ENCODE data around the gene USP27X.

USP27X gene
- 4.5 to 6.4 reads per million in 2 donors for total RNA-seq

DNA sequence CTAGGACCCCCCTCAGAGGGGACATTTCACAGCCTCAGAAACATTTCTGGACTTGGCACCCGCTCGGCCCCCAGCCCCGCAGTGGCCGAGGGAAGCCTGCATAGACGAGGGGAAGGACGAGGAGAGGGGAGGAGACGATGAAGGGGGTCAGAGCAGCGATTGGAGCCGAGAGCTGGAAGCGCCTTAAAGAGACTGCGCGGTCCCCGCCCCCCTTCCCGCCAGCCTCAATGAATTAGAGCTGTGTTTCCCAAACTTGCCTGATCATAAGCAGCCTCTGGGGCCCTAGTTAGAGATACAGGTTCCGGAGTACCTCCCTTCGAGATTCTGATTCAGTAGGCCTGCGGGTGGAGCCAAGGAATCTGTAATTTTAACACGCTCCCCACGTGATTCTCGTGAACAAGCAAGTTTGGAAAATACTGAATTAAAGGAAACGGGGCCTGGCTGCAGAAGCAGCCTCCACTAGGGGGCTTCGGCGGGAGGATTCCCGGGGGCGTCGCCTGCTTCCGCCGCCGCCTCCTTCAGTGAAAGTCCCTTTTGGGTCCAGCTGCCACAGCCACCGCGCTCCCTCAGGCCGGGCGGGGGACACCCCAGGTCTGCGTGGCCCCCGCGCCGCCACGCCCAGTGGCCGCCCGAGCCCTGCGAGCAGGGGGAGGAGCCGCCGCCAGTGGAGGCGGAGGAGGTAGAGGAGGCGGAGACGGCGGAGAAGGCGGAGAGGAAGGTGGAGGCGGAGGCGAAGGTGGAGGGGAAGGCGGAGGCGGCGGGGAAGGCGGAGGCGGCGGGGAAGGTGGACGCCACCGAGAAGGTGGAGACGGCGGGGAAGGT is at the start of gene USP27X:
TSS of gene USP27X (plus strand) at position 651 of the 822 bp plus-strand sequence. CDS start 824 bp downstream, outside the sequence.
- DNase-seq: peak; percentile 69

DNA sequence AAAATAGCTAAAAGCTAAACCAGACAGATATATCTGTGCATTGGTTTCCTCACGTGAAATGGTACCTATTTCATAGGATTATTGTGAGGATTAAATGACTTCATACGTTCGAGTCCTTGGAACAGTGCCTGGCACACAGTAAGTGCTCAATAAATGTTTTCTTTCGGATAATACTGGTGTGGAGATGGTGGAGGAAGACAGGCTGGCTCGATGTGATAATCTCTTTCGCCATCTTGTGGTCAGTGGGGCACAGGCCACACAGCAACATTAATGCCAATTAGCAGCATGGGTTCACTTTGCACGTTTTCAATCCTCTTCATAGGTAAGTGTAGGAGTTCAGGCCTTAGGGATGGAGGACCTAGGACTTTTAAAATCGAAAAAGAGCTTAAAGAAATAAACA is 40.9 kb upstream of the USP27X start:
- DNase-seq: no peak

DNA sequence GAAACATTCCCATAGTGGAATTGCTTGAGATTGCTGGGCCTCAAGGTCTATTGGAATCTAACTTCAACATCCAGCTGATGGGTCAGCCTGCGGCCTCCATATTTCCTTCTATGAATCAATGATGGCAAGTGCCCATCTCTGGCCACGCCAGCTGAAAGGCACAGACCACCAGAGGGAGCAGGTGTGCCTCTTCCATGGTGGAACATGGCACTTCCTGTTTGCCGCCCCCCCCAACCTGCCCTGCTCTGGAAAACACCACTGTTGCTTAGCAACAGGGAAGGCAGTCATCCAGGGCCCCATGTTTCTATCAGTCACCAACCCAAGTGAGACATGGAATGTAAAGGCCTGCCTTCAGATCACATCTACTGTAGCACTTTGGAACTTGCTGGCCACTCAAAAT is 38.6 kb upstream of the USP27X start:
- no peak for DNase-seq

DNA sequence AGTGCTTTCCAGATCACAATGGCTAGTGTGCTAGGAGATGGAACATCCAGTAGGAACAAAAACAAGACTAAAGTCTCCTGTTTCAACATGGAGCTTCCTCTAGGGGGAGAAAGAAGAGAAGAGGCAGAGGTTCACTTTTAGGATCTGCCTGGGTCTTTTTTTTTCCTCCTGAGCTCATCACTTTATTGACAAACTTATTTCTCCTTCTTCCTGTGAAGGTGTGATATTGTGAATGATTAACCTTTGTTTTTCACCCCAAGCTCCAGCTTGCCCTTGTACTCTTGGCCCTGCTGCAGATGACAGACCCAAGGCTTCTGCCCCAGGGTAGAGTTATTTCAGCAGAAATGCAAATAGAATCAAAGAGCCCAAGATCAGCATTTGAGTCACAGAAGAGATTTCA is 36.7 kb upstream of the USP27X start:
- no peak for DNase-seq

DNA sequence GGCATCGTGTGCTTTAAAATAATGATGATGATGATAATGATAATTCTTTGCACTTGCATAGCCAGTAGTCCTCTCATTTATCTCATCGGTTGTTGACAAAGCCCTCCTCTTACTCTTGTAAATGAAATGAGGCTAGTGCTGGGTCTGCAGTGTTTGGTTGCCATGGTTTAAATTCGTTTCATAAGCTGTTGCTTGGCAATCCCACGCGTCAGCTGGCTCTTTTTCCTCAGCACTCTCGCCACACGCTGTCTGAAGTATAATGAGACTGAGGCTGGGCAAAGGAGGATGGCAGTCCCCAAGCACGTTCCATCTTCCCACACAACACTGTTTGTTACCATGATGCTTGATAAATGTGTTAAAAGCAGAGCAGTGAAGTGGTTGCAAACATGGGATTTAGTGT is 34.7 kb upstream of the USP27X start:
- DNase-seq: no peak

DNA sequence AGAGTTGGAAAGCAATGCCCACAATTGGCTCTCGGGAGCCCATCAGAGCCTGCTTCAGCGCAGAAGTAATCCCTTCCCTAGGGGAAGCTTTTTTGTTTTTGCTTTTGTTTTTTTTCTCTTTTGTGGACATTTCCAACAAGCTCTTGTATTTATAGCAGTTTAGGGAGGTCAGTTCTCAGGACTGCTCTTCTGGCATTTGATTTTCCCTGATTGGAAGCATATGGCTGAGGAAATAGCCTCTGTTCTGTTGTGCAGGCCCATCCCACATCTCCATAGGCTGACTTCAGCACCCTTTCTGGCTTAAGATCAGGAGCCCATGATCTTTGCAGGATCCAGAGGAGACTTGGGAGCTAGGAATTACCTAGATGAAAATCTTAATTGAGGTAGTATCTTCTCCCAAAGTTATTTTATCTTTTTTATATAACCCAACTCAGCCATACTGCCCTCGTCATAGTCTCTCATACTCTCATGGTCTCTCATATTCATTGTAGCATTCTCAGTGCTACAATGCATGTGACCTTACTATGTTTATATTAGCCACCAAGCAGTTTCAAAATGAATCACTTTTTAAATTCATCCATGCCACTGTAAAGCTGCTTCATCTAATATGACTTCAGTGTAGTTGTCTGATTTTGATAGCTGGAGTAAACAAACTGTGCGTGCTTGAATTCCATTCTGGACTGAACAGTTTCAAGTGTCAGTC is 33.4 kb upstream of the USP27X start:
- DNase-seq: no peak

DNA sequence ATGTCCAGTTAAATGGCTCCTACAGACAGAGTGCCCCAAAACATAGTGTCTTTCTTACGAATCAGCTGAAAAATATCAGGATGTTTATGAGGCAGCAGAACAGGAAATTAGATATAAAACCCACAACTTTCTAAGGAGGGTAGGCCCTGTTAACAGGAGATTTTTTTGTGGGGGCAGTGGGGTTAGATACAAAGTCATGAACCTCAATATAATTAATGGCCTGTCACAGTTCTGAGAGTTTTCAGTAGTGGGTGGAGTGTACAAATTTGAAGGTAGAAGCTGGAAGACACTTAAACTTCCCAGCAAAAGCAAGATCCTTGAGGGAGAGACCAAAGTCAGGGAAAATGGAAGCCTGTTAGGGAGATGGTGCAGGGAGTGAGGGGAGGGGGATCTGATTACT is 32.8 kb upstream of the USP27X start:
- no peak for DNase-seq

DNA sequence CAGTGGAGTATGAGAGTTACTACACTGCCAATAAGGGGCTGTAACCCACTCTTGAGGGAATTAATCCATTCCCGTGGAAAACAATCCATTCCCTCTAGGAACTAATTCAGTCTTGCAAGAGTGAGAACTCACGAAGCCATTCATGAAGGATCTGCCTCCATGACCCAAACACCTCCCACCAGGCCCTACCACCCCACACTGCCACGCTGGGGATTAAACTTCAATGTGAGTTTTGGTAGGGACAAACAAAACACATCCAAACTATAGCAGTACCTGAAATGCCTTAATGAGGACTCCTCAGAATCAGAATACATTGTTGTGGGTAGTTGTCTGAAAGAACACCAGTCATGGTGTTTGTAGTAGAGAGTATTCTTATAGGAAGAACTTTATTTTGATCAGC is 31.0 kb upstream of the USP27X start:
- no peak for DNase-seq

DNA sequence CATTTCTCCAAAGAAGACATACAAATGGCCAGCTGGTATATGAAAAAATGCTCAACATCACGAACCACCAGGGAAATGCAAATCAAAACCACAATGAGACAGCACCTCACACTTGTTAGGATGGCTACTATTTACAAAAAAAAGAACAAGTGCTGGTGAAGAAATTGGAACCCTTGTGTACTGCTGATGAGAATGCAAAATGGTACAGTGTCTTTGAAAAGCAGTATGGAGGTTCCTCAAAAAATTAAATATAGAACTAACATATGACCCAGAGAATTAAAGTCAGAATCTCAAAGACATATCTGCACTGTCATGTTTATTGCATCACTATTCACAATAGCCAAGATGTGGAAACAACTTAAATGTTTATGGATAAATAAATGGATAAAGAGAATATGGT is 29.3 kb upstream of the USP27X start:
- no peak for DNase-seq

DNA sequence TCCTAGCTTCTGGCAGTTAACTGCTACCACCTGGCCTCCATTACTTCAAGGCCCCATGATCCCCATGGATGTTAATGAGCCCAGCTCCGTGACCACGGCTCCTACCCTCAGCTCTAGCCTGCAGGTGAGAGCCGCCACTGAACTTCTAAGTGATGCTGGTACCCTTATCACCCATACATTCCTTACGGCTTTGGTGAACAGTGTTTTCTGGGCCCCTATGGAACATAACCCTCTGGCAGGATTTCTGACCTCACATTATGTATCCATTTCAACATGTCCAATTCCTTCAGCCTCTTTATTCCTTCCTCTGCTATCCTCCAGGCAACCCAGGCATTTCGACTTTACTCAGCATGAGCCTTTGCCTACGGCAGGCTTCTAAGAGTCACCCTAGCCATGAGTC is 25.6 kb upstream of the USP27X start:
- DNase-seq: no peak

DNA sequence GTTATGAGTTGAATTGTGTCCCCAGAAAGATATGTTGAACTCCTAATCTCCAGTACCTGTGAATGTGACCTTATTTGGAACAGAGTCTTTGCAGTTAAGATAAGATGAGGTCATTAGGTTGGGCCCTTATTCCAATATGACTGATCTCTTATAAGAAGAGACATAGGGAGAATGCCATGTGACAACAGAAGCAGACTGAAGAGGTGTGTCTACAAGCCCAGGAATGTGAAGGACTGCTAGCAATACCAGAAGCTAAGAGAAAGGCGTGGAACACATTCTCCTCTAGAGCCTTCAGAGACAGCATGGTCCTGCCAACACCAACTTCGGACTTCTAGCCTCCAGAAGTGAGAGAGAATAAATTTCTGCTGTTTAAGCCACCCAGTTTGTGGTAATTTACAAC is 22.5 kb upstream of the USP27X start:
- no peak for DNase-seq

DNA sequence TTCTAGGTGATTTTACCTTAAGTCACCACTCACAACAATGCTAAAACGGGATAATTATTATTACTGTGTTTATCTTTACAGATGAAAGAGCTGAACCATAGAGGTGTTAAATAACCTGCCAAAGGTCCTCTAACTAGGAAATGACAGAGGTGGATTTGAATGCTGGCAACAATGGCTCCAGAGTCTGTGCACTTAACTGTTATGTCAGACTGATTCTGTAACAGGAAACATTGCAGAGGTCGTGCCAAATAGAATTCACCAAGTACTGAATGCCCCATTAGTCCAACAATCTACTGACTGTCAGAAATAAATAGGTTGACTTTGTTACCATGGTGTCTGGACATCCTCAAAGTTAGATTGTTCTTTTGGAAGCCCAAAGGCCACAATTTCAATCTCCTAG is 20.9 kb upstream of the USP27X start:
- DNase-seq: no peak

DNA sequence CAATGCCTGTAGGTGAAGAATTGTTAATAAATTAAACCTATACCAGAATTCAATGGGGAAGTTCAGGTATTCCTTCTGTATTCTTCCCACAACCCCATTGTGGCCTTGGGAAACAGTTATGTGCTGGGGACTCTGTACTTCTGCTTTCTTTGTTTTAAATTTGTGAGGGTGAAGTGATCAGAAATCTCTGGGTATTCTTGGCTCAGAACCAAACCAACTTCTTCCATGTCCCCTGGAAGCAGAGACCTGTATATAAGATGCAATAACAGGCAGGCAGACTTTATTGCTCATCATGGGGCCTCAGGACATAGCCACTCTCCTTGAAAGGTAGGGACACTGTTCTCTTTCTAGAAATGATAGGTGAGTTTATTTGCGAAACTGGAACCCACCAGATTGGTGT is 19.8 kb upstream of the USP27X start:
- DNase-seq: no peak

DNA sequence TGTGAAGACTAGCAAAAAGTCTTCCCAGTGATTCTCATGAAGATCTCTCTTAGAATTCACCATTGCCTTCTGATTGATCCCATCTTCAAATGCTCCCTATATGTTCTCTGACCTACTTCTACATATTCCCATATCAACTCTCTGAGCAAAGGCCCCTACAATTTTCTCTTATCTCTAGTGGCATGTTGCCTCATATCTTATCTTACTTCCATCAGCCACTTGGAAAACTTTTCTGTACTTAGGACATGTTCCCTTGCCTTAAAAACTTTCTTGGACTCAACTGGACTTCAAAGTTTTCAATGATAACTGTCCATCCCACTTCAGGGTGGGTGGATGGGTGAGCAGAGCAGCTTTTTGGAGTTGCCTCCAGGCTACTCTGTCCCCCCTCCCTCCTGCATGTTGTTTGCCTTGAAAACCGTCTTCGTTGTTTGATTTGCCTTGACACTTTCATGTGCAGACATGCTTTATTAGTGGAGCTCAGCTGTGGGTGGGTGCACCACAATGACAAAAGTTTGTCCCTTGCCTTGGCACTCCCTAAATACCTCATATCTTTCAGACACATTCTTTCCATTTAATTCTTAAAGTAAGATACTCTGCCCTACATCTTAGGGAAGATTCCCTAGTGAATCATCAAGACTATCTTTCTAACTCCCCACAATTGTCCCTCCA is 18.3 kb upstream of the USP27X start:
- no peak for DNase-seq

DNA sequence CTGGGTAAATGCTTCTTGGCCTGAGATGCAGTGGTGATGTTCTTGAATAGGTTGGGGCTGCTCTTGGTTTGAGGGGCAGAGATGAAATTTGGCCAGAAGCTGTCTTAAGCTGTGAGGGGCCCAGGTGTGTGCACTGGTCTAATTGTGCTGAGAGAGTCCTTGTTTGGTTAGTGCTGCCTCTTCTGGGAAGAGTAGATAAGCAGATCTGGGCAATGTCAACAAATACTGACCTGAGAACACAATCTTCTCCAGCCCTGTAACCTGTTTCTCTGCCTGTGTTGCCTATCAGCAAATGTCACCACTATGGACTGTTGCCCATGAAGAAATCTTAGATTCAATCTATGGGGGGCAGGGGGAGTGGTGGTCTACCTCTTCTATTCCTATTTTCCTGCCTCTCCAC is 17.2 kb upstream of the USP27X start:
- DNase-seq: no peak

DNA sequence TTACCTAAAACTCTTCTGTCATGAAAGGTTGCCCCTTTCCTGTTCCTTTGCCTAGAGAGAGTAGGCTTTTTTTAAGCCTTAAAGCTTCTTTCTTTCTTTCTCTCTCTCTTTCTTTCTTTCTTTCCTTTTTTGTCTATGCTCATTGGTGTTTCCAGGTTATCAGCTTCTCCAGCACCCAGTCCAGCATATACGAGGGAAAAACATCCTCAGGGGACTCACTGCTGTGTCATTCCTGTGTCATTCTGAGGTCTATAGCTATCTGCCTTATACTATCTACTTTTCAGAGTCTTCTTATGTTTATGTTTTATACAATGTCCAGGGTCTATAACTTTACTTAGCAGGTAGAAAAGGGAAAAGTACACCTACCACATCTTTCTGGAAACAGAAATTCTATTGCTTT is 10.5 kb upstream of the USP27X start:
- DNase-seq: no peak

DNA sequence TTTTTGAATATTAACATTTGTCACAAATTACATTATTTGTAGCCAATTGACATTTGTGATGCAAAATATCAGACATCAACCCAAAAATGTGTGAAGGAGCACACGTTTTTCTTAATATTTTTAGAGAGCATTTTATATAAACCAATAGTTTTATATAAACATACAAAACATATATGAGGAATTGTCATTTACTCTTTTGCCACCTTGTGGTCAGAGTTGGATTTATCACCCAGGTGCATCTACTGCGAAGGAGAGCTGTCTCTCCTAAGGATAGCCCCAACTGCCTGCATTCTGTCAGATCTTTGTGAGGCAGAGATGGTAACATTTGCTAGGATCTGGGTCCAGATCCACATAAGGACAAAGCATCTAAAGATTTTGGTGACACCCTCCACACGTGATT is 2.5 kb upstream of the USP27X start:
- no peak for DNase-seq

DNA sequence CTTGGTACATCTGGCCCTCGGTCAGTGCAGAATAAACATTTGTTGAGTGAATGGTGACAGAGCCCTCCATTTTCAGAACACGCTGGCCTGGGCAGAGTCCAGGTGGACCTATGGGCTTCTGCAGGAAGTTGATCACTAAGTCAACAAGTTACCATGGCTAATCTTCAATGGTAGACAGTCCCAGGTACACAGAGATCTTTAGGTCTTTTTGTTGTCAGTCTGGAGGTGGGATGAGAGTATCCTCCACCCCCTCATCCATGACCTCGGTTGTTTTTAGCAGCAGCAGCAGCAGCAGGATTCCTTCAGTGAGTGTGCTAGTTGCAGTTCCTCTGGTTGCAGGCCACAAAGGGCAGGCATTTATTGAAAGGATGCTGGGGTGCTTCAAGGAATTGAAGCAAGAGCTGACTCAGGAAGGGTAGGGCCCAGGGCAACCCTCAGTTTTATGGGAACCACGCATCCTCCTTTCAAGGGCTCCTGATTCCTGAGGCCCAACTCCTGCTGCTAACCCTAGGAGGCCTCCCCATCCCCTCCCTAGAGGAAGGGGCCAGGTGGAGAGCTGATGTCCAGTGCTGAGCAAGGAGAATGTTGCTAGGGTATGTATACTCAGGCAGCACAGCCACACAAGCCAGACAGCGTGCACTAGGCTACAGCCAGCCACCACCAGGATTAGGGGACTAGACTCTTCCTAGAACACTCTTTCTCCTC is 1.7 kb upstream of the USP27X start:
- no peak for DNase-seq

DNA sequence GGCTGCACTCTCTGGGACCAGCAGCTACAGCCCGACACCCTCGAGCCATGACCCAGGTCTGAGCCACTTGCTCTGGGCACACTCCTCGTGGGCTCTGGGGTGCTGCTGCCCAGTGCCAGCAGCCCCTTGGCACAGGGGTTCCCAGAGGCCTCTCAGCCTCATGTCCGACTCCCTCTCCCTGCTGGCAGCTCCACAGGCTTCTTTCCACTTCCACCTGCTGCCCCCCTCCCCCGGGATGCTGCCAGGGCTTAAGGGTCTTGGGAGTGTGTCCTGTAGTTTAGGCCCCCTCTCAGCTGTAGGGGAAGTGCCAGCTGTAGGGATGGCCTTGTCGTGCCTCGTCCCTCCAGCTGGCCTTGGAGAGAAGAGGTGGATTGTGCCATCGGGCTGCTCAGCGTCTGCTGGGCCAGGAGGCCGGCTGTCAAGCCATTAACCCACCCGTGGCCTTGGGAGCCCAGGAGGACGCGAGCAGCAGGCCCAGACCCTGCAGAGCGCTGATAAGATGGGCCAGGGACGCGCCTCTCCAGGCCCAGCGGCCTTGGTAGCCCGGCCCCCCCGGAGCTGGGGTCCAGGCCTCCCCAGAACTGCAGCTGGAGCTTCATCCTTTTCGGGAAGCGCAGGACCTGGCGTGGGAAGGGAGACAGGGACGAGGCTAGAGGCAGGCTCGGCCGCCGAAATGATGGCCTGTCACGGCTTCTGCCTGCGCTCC is 1.0 kb upstream of the USP27X start:
- DNase-seq: no peak

DNA sequence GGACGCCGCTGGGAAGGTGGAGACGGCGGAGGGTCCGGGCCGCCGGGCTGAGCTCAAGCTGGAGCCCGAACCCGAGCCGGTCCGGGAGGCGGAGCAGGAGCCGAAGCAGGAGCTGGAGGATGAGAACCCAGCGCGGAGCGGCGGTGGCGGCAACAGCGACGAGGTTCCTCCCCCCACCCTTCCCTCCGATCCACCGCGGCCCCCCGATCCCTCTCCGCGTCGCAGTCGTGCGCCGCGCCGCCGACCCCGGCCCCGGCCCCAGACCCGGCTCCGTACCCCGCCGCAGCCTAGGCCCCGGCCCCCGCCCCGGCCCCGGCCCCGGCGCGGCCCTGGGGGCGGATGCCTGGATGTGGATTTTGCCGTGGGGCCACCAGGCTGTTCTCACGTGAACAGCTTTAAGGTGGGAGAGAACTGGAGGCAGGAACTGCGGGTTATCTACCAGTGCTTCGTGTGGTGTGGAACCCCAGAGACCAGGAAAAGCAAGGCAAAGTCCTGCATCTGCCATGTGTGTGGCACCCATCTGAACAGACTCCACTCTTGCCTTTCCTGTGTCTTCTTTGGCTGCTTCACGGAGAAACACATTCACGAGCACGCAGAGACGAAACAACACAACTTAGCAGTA is 483 bp downstream of the USP27X start:
- DNase-seq: no peak

DNA sequence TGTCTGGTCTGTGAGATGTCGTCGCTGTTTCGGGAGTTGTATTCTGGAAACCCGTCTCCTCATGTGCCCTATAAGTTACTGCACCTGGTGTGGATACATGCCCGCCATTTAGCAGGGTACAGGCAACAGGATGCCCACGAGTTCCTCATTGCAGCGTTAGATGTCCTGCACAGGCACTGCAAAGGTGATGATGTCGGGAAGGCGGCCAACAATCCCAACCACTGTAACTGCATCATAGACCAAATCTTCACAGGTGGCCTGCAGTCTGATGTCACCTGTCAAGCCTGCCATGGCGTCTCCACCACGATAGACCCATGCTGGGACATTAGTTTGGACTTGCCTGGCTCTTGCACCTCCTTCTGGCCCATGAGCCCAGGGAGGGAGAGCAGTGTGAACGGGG is 1.4 kb downstream of the USP27X start:
- DNase-seq: no peak

DNA sequence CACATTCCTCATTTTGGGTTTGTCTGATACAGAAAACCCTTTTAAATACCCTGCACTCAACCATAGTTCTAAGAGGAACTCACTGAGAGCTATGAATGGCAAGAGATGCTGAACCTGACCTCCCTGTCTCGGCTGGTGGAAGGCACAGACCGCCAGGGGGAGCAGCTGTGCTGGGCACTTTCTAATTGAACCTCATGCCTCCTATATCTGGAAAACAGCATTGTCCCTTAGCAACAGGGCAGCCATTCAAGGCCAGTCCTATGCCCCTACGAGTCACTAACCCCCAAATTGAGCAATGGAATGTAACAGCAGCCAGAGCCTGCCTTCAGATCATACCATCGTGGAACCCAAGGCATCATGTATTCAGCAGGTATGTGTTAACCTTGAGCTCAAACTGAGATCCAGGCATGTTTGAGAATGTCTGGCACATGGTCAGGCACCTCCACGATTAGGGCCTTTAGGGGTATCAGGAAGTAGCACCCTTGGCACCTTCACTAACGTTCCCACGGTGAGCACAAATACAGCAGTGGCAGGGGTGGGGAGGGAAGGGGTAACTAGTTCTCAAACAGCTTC is 5.1 kb downstream of the USP27X start:
- DNase-seq: no peak
